ENCODE results near the gene MXRA8. TPM values are rescaled to one million over a fixed set of nuclear protein-coding genes. Genes with fewer than 3 reads are reported as not detected.

MXRA8 gene
- total and polyA plus RNA-seq, 2 donors (not counting 3 experiments of a cell fraction or from before 2014, with no cell fraction given): 0.82 to 1.9 TPM

DNA sequence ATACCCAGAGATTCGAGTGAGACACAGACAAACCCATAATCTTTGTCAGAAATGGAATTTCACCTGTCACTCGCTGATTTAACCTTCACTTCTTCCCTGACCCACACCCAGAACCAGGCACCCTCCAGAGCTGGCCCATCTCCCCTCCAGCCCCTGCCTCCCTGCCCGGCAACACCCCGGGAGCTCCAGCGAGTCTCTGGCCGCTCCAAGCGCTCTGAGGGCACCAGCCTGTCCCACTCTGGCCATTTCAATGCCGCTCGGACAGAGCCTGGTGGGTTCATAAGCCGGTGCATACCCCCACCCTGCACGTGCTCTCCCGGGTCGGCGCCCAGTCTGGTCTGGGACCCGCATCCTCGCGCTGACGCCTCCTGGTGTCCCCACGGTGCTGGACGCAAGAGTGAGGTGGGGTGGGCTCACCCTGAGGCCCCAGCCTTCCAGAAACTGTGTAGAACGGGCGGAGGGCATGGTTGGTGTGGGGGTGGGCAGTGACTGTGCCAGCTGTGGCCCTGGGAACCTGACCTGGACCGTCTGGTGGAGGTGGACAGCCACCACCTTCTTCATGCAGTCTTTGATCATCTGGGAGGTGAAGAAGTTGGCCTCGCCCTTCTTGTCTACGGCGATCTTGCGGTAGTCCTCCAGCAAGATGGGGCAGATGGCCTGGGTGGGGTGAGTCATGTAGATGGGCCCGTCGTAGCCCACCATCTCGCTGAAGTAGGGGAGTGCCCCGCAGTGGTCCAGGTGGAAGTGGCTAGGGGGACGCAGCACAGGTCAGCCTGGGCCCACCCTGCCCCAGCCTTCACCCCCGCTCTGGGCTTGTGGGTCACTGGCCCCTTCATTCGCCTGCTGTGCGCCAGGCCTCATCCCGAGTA, 39.3 kb downstream of the MXRA8 start:
- DNase-seq (ENCODE audit: low read depth, low spot score) (no peak), FAIRE-seq (no peak)
- intact Hi-C loops (cut with micrococcal nuclease) (no loop called here), dilution Hi-C loops (cut with MboI; ENCODE audit: extremely low pct_ligation_motif_present, low sequenced_read_pairs) (no loop called here)
- no peaks in the 10 kb centered on the region for H3K27me3 ChIP-seq (ENCODE audit: control insufficient read depth in 2 of 2, insufficient read depth in 2 of 2, low read length in 2 of 2)
- H3K4me1 ChIP-seq (ENCODE audit: control insufficient read depth, extremely low read depth, insufficient read depth, low read length): peaks cover 3% of the 10 kb centered on the region
- ChIA-PET POLR2A (no interaction called here), CTCF (no interaction called here)
- no peak overlapping the region for H3K4me3 ChIP-seq (replicated peaks in 1 of 3; ENCODE audit: insufficient read depth in 1 of 3, low read depth in 1 of 3, low read length in 3 of 3)
- H3K4me2 ChIP-seq (ENCODE audit: insufficient read depth, low read length): no peak overlapping the region
- H2AFZ ChIP-seq (ENCODE audit: low read depth, low read length): no peak overlapping the region
- BruUV-seq (replicated peaks): no TSS peak
- no peaks in the 10 kb centered on the region for H3K9me3 ChIP-seq (replicated peaks; ENCODE audit: control insufficient read depth, insufficient read depth, low read length)
- H3K27ac ChIP-seq (ENCODE audit: insufficient read depth, low read depth, low read length): no peak overlapping the region
- H3K79me2 ChIP-seq (ENCODE audit: control insufficient read depth, insufficient read depth, low read length): peaks cover 41% of the 10 kb centered on the region
- H3K9ac ChIP-seq (replicated peaks; ENCODE audit: extremely low read depth, insufficient read depth, low read length): no peak overlapping the region
- TF ChIP-seq MYC (IDR thresholded peaks at IDR 0.05; ENCODE audit: low read depth, low read length) (no peak), POLR2AphosphoS5 (IDR thresholded peaks at IDR 0.05; ENCODE audit: insufficient read depth, low read depth, low read length) (no peak), JUN (IDR thresholded peaks at IDR 0.05; ENCODE audit: borderline replicate concordance, insufficient read depth, insufficient read length, low read depth) (no peak), FOS (IDR thresholded peaks at IDR 0.05; ENCODE audit: borderline replicate concordance, insufficient read depth, low read length) (no peak), EZH2 (IDR thresholded peaks at IDR 0.05; ENCODE audit: borderline replicate concordance, low read depth, low read length, severe bottlenecking) (no peak), POLR2A (IDR thresholded peaks at IDR 0.05; ENCODE audit: low read depth, low read length) (no peak), GATA2 (IDR thresholded peaks at IDR 0.05; ENCODE audit: insufficient read depth, insufficient read length, low read depth, low read length) (no peak)
- TF ChIP-seq, protein P1, sequence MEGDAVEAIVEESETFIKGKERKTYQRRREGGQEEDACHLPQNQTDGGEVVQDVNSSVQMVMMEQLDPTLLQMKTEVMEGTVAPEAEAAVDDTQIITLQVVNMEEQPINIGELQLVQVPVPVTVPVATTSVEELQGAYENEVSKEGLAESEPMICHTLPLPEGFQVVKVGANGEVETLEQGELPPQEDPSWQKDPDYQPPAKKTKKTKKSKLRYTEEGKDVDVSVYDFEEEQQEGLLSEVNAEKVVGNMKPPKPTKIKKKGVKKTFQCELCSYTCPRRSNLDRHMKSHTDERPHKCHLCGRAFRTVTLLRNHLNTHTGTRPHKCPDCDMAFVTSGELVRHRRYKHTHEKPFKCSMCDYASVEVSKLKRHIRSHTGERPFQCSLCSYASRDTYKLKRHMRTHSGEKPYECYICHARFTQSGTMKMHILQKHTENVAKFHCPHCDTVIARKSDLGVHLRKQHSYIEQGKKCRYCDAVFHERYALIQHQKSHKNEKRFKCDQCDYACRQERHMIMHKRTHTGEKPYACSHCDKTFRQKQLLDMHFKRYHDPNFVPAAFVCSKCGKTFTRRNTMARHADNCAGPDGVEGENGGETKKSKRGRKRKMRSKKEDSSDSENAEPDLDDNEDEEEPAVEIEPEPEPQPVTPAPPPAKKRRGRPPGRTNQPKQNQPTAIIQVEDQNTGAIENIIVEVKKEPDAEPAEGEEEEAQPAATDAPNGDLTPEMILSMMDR (IDR thresholded peaks at IDR 0.05; ENCODE audit: extremely low read depth in 1 of 2, insufficient read depth in 1 of 2, low read depth in 1 of 2, low read length in 2 of 2): no peak
- TF ChIP-seq, protein P2, sequence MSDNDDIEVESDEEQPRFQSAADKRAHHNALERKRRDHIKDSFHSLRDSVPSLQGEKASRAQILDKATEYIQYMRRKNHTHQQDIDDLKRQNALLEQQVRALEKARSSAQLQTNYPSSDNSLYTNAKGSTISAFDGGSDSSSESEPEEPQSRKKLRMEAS (IDR thresholded peaks at IDR 0.05; ENCODE audit: insufficient read depth, insufficient read length): no peak
- H4K20me1 ChIP-seq (replicated peaks; ENCODE audit: control insufficient read depth, extremely low read depth, insufficient read depth, low read length): peaks cover 5% of the 10 kb centered on the region
- peaks cover 0 to 17% of the 10 kb centered on the region in 2 experiments for H3K36me3 ChIP-seq (ENCODE audit: control insufficient read depth in 2 of 2, extremely low read depth in 1 of 2, insufficient read depth in 2 of 2, low read length in 2 of 2)
- no peaks in the 10 kb centered on the region for H3K9me1 ChIP-seq (replicated peaks; ENCODE audit: control insufficient read depth, extremely low read depth, insufficient read depth, low read length)

All from endothelial cell of umbilical vein (primary cell).